ENCODE data around the gene ADORA3.

ADORA3 gene

GRCh38 chr1:111497592-111497991, 5.8 kb downstream of the ADORA3 start:
- peak overlapping the region in 1 of 2 donors; percentile 5 for H3K27ac ChIP-seq
- no peak overlapping the region for H3K4me3 ChIP-seq
- no peak for TF ChIP-seq CTCF (IDR thresholded peaks at IDR 0.05)
- no peak for DNase-seq (ENCODE audit: low spot score)

GRCh38 chr1:111496398-111496797, 7.0 kb downstream of the ADORA3 start:
- Histone ChIP-seq H3K4me3 (no peak overlapping the region), H3K27ac (no peak overlapping the region)
- no peak for DNase-seq (ENCODE audit: low spot score)
- no peak for TF ChIP-seq CTCF (IDR thresholded peaks at IDR 0.05)

- TF ChIP-seq CTCF (IDR thresholded peaks at IDR 0.05), result no peak
- DNase-seq (ENCODE audit: low spot score), result no peak
- Histone ChIP-seq H3K27ac (peak overlapping the region in 1 of 2 donors; percentile 74), H3K4me3 (no peak overlapping the region)
These were observed 12.4 kb downstream of the ADORA3 start for GRCh38 chr1:111491070-111491469.

- no peak for DNase-seq (ENCODE audit: low spot score)
- H3K27ac ChIP-seq, result peak overlapping the region in 1 of 2 donors; percentile 74
- H3K4me3 ChIP-seq, result no peak overlapping the region
- TF ChIP-seq CTCF (IDR thresholded peaks at IDR 0.05), result no peak
These were observed 13.2 kb downstream of the ADORA3 start for GRCh38 chr1:111490220-111490619.

GRCh38 chr1:111489604-111490003, 13.8 kb downstream of the ADORA3 start:
- no peak for DNase-seq (ENCODE audit: low spot score)
- no peak overlapping the region for H3K4me3 ChIP-seq
- H3K27ac ChIP-seq, result peak overlapping the region in 1 of 2 donors; percentile 74
- TF ChIP-seq CTCF (IDR thresholded peaks at IDR 0.05), result no peak

- TF ChIP-seq CTCF (IDR thresholded peaks at IDR 0.05), result no peak
- peak overlapping the region in 1 of 2 donors; percentile 51 for H3K27ac ChIP-seq
- DNase-seq (ENCODE audit: low spot score), result no peak
- no peak overlapping the region for H3K4me3 ChIP-seq
These were observed 14.8 kb downstream of the ADORA3 start for GRCh38 chr1:111488669-111489068.

- no peak overlapping the region for H3K4me3 ChIP-seq
- DNase-seq (ENCODE audit: low spot score), result no peak
- TF ChIP-seq CTCF (IDR thresholded peaks at IDR 0.05), result no peak
- H3K27ac ChIP-seq, result no peak overlapping the region
These were observed 16.3 kb downstream of the ADORA3 start for GRCh38 chr1:111487133-111487532.
